HG03066 (cell line): ENCODE data around the gene PAX5.

Experiments used
- ATAC-seq: cut with Tn5 transposase; IDR thresholded peaks from one replicate; pipeline ENCODE4 v1.9.1; 2021; ENCODE audit warnings: low read depth; ENCODE audit not compliant: unreplicated experiment

The PAX5 gene

DNA sequence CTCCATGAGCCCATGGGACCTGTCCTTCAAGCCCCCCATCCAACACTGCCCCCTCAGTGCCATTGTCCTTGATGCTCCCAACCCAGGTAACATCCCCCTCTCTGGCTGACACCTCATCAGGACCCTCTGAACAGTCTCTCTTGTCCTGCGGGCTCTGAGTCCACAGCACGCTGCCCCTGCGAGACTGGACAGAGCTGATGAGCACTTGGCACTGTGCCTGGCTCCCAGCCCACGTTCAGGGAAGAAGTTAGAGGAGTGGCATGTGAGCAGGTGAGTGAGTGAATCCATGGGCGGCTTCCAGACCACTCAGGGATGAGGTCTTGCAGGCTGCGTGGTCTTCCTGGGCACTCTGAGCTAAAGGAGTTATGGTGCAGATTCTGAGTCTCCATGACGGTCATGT is 70.7 kb downstream of the PAX5 start:
- ATAC-seq = no peak

DNA sequence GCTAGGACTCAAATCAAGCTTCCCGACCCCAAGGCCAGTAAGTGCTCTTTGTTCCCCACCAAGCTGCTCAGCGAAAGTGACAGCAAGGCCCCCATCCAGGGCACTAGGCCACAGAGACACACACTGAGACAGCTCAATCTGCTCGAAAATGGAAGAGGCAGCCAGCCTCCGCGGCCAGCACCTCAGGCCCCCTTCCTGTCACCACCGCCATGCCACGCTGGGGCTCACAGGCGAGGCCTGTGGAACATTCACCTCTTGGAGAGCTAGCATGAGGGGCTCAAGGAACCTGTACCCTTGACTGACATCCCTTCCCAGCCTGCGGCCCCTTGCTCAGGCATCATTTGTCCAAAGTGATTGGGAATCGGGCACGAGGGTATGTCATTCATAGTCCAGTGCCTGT is 71.4 kb downstream of the PAX5 start:
- no peak for ATAC-seq

DNA sequence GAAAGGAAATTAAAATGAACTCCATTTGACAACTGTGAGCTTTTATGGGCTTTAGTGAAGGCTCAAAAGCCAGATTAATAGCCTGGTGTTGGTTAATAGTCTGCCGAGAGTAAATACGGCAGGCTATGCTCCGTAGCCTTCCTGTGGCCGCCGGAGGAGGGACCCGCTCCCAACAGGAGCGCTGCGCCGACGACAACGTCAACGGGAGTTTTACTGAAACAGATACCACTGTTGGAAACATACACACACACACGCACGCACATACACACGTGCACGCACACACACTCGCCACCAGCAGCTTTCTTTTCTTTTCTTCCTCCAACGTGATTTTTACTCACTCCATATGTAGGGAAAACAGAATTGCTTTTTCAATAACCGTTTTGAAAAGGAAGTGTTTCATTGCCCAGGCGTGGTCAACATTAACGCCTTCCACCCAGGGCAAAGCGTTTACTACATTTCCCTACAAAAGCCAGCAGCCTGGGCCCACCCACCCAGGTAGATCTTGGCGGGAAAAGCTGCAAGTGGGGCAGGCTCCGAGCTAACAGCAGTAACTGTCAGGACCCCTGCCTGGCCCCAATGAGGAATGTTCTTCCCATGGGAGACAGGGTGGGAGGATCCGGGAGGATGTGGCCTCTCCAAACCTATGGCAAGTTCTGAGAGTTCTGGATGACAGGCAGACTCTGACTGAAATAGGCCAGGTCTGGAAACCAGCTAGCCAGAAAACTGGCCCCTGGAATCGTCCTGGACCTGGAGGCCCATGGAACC is 72.3 kb downstream of the PAX5 start:
- ATAC-seq = no peak

DNA sequence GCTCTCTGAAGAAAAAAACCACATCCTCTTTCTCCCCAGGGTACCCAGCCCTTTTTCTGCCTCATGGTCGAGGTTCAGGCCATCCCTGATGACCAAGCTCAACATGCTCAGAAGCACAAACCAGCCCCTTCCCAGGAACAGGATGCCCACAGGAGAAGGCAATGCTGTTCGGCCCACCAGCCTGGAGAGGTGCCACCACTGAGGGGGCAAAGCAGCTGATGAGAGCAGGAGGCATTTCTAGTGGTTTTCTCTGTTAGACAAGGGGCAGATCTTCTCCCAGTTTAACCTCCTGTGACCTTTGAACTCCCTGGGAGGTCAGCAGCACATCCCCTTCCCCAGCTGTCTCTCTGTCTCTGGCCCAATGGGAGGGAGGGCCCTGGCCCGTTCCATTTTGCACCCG is 73.0 kb downstream of the PAX5 start:
- ATAC-seq = no peak

DNA sequence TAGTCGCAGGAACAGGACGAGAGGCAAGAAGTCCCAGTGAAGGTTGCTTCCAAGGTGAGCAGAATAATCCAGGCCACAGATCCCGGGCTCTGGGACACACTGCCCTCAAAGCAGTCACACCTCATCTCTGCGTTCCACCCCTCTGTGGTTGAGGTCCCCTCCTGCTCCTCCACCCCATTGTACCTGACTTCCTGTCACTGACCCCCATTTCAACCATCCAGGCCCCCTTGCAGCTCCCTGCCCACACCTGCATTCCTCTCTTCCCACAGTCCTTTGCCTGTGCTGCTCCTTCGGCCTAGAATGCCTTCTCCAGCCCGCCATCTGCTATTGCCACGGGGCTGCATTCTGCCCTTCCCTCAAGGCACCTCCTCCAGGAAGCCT is 73.5 kb downstream of the PAX5 start:
- ATAC-seq = no peak

DNA sequence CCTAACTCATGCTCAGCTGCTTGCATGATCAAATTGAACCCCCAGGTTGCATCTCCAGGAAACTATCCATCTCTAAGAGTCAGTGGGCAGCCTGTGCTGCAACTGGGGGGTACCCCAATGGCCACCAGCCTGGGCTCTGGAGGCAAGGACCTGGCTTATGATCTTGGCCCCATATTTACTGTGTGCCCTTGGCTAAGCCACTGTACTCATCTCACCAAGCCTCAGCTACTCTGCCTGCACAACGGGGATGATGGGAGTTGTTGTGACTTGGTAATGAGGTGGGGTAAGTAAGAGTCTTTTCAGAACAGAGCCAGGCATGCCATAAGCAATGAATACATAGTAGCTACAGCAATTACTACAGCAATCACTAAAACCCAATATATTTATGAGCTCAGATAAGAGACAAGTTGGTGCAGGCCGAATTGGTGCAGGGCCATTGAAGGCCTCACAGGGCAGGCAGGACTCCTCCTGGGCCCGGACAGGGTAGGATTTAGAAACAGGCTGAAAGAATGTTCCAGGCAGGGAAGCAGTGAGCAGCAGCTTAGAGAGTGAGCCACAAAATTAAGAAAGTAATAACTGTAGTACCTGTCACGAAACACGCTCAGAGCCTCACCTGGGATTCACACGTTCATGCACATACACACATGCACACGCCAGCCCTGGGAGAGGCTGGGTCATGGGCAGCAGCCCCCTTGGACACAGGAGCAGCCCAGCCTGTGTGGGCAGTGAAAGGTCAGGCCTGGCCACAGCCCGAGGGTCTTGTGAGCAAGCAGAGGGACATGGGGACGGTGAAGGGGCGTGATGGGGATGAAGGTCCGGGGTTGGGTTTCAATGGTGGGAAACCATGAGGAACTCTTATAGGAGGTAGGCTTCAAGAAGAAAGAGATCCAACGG is 74.1 kb downstream of the PAX5 start:
- no peak for ATAC-seq

DNA sequence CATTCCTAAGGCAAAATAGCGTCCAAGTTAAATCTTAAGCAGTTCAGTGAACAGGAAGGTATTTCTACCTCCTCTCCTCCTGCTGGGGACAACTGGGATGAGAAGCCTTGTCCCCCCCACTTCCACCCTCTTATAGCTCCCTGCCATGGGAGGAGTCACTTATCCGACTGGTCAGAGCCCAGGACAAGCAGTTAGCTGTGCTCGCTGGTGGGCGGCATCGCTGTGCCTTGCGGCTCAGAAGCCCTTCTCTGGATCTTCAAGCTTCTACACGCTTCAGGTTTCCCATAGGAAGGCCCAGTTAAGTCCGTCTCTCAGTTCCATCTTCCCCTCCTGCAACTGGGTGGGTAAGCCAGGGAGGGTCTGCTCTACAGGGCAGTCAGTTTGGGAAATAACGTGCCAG is 77.2 kb downstream of the PAX5 start:
- no peak for ATAC-seq

DNA sequence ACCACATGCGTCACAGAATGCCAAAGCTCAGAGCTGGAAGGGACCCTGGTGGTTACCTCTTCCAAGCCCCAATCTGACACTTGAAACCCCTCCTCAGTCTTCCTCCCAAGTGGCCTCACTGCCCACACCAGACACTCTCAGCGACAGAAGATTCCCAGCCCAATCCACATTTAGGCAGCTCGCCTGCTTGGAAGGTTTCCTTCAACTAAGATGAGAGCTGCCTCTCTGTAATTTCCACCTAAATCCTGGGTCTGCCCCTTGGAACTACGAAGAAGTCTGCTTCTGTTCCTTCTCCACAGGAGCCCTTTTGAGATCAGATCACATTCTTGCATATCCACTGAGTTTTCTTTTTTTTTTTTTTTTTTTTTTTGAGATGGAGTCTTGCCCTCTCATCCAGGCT is 83.7 kb downstream of the PAX5 start:
- no peak for ATAC-seq

DNA sequence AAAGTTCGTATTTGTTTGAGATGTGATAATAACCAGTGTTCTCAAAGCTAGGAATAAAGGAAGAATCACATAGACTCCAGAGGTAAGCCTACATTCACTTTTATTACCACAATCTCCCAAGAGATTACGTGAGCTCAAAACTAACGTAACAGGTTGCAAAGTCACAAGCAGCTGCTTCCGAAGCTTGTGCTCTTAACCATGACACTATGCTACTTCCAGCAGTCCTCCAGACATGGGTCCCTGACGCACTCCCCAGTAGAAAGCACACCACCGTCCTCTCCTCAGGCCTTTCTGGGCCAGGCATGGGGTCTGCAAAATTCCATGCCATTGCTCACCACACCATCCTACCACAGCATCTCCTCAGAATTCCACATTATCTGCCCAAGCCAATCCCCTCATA is 84.6 kb downstream of the PAX5 start:
- ATAC-seq = no peak

DNA sequence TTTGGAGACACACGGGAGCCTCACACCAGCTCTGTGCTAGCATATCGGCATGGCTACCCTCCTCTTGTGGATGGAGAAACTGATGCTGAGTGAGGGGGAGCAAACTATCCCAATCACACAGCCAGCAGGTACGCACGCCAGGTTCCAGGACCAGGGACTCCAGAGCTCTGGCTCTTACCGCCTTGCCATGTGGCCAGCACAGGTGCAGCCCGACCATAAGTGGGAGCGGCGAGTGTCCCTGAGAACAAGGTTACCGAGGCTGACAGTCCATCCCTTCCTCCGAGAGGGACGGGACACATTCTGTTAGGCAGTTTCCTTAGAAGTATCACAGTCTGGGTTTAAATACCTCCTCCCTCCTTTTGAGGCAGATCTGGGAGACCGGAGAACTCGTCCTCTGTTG is 86.0 kb downstream of the PAX5 start:
- ATAC-seq = no peak

DNA sequence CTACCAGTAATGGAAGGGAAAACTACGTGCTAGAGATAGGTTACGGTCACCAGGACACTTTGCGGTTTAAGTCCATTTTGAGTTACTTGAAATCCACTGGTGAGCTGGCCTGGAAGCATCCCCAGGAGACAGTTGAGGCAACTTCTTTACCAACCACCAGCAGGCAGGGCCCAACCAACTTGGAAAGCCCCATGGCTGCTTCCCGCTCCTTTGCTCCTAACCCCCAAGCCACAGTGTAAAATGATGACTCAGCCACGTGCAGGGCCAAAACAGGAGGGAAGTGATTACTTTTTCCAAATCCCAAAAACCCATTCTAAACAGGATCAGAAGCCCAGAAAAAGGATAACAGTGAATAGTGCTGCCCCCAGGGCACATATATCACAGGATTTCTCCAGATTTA is 87.4 kb downstream of the PAX5 start:
- no peak for ATAC-seq

DNA sequence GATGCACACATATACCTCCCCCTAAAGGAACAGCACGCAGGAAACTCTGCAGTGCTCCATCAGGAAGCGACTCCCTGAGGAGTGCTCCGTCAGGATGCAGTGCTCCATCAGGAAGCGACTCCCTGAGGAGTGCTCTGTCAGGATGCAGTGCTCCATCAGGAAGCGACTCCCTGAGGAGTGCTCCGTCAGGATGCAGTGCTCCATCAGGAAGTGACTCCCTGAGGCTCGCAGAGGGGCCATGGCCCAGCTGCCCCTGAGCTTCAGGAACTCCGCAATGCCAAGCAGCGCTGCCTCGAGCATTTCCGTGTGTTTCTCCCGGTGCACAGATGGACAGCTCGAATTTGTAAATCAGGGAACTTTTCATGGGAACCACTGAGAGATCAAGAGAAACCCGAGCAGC is 88.1 kb downstream of the PAX5 start:
- no peak for ATAC-seq

DNA sequence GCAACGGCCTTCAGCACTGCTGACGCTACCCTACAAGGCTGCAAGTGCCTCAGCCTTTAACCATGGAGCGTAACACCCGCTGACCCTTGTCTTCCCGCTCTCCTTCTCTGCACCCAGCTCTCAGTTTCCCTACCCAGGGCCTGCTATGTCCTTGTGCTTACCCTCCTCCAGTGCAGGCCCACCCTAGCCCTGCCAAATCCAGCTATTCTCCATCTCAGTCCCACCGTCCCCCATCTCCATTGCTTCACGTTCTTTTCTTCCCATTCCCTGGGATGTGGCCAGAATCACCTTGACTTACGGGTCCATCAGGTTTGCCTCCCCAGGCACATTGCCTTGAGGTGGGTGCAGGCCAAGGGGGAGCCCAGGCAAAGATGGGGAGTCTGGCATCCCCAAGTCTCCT is 91.2 kb downstream of the PAX5 start:
- no peak for ATAC-seq

DNA sequence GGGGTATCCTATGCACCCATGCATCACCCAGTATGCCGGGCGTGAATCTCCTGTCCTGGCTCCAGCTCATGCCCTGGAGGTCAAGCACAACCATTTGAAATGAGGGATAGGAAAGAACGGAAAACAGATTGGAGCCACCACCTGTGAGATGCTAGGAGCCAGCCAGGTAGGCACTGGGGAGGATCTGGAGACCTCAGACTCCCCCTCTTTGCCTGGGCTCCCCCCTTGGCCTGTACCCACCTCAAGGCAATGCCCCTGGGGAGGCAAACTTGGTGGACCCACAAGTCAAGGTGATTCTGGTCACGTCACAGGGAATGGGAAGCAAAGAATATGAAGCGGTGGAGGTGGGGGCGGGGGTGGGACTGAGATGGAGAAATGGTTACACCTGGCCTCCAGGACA is 92.6 kb downstream of the PAX5 start:
- ATAC-seq = no peak

DNA sequence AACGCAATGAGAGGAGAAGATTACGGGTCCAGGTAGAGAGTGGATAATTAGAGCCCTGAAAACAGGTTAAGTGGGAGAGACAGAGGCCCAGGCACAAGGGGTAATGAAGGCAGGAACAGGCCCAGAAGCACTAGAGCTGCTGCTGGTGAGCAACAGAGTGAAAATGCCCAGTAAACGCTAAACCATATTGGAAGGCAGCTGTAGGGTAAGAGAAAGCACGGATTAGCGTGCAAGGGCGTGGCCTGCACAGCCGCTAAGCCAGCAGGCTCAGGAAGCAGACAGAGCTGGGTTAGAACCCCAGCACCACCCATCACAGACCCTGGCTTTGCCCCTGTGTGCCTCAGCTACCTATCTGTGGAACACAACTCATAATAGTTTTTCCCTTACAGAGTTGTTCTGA is 93.2 kb downstream of the PAX5 start:
- no peak for ATAC-seq

DNA sequence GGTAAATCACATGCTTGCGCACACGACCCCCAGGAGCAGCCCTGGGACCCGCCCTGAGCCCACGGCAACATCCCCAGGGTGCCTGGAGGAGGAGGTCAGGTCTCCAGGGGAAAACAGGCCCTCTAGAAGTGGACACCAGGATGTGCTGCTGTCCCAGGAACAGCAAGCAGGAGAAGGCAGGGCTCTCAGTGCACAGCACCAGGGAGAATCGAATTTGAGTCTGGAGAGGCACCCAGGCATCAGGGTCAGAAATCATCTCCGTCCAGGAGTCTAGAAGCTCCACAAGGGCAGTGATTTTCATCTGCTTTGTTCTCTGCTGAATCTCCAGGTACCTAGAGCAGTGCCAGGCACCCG is 93.6 kb downstream of the PAX5 start:
- ATAC-seq = no peak

DNA sequence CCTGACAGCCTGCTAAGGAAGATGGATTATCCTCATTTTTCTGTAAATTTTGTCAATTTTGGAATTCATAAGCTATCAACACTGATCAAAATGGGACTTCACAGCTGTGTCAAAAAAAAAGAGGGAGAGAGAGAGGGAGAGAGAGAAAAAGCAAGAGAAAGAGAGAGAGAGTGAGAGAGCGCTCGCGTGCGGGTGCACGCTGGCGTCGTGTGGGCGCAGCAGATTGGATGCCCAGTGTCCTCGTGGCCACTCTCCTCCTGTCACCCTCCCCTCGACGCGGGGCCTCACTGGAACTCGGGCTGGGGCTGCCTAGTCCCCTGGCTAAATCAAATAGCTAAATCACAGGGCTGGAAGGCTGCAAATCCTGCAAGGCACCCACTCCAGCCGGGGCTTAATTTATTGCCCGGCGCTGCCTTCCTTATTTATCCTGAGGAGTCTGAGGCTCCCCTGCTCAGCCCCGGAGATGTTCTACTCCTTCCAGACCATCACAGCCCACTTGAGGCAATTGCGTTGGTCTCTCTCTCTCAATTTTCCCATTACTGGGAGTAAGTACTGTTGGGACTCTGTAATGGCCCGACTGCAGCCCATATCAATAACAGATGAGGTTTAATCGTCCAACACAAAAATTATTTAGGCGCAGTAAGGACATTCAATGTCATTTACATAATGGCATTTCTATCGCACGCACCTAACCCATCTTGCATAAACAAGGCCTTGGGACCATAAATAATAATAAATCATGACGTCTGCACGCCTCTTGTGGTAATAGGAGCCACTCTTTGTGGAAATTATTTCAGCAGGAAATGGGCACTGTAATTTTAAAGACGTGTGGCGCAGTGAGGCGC is 94.2 kb downstream of the PAX5 start:
- no peak for ATAC-seq

DNA sequence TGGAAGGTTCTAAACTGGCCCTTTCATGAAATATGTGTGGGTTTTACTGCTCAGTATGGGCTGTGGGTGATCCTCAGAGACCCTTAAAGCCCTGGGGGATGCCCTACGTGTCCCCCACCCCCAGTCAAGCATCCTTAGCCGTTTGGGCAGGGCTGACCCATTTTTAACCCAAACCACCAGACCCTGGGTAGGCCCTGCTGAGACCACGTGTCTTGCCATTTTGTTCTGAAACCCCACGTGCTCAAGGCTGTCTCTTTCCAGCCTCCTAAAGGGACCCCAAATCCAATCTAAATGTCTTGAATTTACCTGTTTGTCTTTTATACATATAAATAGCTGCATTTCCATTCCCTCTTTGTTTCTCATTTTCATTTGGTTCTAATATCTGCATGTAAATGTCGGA is 94.9 kb downstream of the PAX5 start:
- no peak for ATAC-seq

DNA sequence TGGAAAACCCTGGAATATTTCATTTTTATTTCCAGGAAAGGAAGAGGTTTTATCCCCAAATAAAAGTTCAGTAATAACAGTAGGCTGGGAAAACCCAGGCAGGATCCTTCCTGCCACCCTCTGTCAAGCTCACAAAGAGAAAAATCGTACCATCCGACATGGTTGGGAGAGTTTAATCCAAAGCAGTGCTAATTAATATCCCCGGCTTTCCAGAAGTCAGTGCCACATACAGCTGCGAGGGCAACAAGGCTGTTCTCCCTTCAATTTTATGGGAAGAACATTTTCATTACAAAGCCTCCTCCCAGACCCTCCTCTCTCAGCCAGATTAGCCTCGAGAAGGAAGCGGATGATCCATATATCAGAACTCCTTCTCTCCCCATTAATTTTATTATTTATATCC is 95.5 kb downstream of the PAX5 start:
- ATAC-seq = no peak

DNA sequence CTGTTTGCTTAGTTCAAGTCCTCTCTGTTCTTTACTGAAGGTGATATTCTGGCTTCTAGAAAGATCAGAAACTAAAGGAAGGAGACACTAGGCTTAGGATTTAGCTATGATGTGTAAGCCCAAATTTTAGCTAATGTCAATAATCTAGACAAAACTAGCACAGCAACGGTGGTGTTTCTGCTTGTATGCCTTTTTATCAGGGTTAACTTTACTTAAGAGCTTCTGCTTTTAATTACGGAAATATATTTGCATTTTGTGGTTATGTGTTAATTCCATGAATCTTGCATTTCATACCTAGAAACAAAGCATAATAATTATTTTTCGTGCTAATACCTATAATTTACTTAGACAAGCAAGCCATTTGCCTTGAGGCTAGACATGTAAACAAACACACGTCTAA is 96.1 kb downstream of the PAX5 start:
- no peak for ATAC-seq

DNA sequence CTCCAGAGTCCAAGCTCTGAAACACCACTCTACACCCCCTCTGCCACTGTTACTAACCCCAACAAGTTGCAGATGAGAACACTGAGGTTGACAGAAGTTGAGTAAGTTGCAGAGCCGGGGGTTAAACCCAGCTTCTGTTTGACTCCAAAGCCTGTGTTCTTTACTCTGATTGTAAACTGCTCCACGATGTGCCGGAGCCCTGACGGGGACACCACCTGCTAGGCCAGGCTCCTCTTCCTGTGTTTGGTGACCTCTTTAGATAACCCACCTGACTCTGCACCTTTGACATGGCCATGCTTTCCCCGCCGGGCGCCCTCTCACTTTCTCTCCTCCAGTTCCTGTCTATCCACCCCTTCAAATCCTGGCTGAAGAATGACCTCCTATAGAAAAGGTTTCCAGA is 96.7 kb downstream of the PAX5 start:
- no peak for ATAC-seq
